Measurements from ENCODE around the gene TCL1B.

TCL1B gene

GRCh38 chr14:95662376-95663186 is 23.6 kb upstream of the TCL1B start (continued):
- TF ChIP-seq SCRT1 (tag by site-specific recombination; IDR thresholded peaks at IDR 0.05; ENCODE audit: borderline replicate concordance) = peak; percentile 83
- no peak for TF ChIP-seq ZBTB6 (tag by site-specific recombination; IDR thresholded peaks at IDR 0.05)

GRCh38 chr14:95663226-95663797 is 22.9 kb upstream of the TCL1B start:
- TF ChIP-seq ZNF292 (tag by site-specific recombination; IDR thresholded peaks at IDR 0.05; ENCODE audit: borderline replicate concordance, low read depth) (no peak), GFI1B (tag by site-specific recombination; IDR thresholded peaks at IDR 0.05) (no peak), OSR2 (tag by site-specific recombination; IDR thresholded peaks at IDR 0.05) (no peak), ZNF426 (tag by site-specific recombination; IDR thresholded peaks at IDR 0.05) (no peak), WT1 (tag by site-specific recombination; IDR thresholded peaks at IDR 0.05) (no peak), ZNF623 (tag by site-specific recombination; IDR thresholded peaks at IDR 0.05) (no peak), ZNF121 (tag by site-specific recombination; IDR thresholded peaks at IDR 0.05) (no peak), ZNF596 (tag by site-specific recombination; IDR thresholded peaks at IDR 0.05) (no peak), ZNF561 (tag by site-specific recombination; IDR thresholded peaks at IDR 0.05; ENCODE audit: borderline replicate concordance) (no peak), ZNF776 (tag by site-specific recombination; IDR thresholded peaks at IDR 0.05; ENCODE audit: borderline replicate concordance) (no peak), PRDM2 (tag by site-specific recombination; IDR thresholded peaks at IDR 0.05; ENCODE audit: borderline replicate concordance) (no peak), ZFP37 (tag by site-specific recombination; IDR thresholded peaks at IDR 0.05) (no peak), ZSCAN5A (tag by site-specific recombination; IDR thresholded peaks at IDR 0.05) (no peak), KLF16 (tag by site-specific recombination; IDR thresholded peaks at IDR 0.05) (no peak), ZNF114 (tag by site-specific recombination; IDR thresholded peaks at IDR 0.05) (no peak), ZNF274 (IDR thresholded peaks at IDR 0.05; ENCODE audit: low read length) (no peak), ZNF274 (tag by site-specific recombination; IDR thresholded peaks at IDR 0.05; ENCODE audit: borderline replicate concordance) (no peak), ZNF302 (tag by site-specific recombination; IDR thresholded peaks at IDR 0.05; ENCODE audit: low read depth) (no peak)
- peaks cover 3% of the 10 kb centered on the region; the same call in 1 of the 2 replicates for H3K4me1 ChIP-seq (ENCODE audit: control insufficient read depth, insufficient read depth, low read length)
- no peak overlapping the region for H3K4me3 ChIP-seq (ENCODE audit: low read depth, low read length)
- POLR2A ChIA-PET = no interaction called here
- no peak overlapping the region for H3K27ac ChIP-seq (ENCODE audit: extremely low read depth, low read depth, low read length)
- no peaks in the 10 kb centered on the region for H3K9me3 ChIP-seq (ENCODE audit: control insufficient read depth, insufficient read depth, low read depth, low read length)
- CTCF ChIA-PET = interaction anchor here (0.6 to 0.7 kb wide), 2 partner anchors 60 to 99 kb away, joined by 3 read pairs; no protein-coding TSS in a partner anchor
- H3K36me3 ChIP-seq (ENCODE audit: control insufficient read depth in 2 of 2, insufficient read depth in 1 of 2, low read length in 2 of 2) = no peaks in the 10 kb centered on the region
